K562 (cell line): ENCODE measurements around the gene AP4E1. TPM values are rescaled to one million over a fixed set of nuclear protein-coding genes. Genes with fewer than 3 reads are reported as not detected.

Experiments
- ATAC-seq: fragments of 200-7000 bp; cut with Tn5 transposase; 3 replicates; pipeline ENCODE4 v1.9.1; 2020; ENCODE audit warnings: moderate library complexity
- BruUV-seq: library from RNA; stranded (reverse); fragments of 400-500 nt; replicated peaks from 2 replicates; lab custom pipeline; 2021; lab: Mats Ljungman, UMichigan
- CTCF ChIA-PET: fragments of 300-600 bp; formaldehyde crosslinking; extraction: SDS; loops from one replicate; lab custom pipeline; 2021; ENCODE audit warnings: low intra/inter-chr PET ratio; lab: Yijun Ruan, JAX
- POLR2A ChIA-PET: fragments of 300-600, 350-650 bp; sonication (Branson Sonifier 250); formaldehyde crosslinking; extraction: SDS; loops from one replicate; lab custom pipeline; 2021; ENCODE audit warnings: antibody characterized with exemption, inconsistent platforms; lab: Yijun Ruan, JAX
- DNase-seq, 4 experiments: peaks; one replicate each; pipeline versions ENCODE4 v3.0.0 to v3.0.0-alpha.2; 2011 to 2018; ENCODE audit warnings: low spot score in 3 of 4, mixed read lengths in 3 of 4; ENCODE audit errors: extremely low read depth in 1 of 4
- FAIRE-seq: peaks from 2 replicates; lab custom pipeline; 2011; peaks lifted over from hg19 to GRCh38; lab: Jason Lieb, UNC
- H2AFZ ChIP-seq: 2 replicates; pipeline ENCODE4 v1.6.0; 2011; ENCODE audit warnings: low read depth, low read length, control low read depth, inconsistent platforms
- H3K27ac ChIP-seq: fragments of 200-600 bp; 3 replicates; pipeline ENCODE4 v1.8.0; 2011; ENCODE audit warnings: low read depth, mild to moderate bottlenecking, control low read depth, inconsistent platforms, low read length, moderate library complexity, mixed read lengths; ENCODE audit errors: extremely low read depth
- H3K27me3 ChIP-seq, 2 experiments: fragments of 300-600 bp in 1 of 2; 2 replicates in 1 of 2; 3 replicates in 1 of 2; pipeline versions ENCODE4 v1.6.0 to v1.8.0; 2011; ENCODE audit warnings: inconsistent platforms in 2 of 2, low read length in 2 of 2, mild to moderate bottlenecking in 1 of 2, mixed read lengths in 1 of 2, moderate library complexity in 1 of 2; ENCODE audit not compliant: control insufficient read depth in 2 of 2, insufficient read depth in 2 of 2
- H3K36me3 ChIP-seq: fragments of 300-600 bp; 3 replicates; pipeline ENCODE4 v1.8.0; 2011; ENCODE audit warnings: mild to moderate bottlenecking, low read length, inconsistent platforms; ENCODE audit not compliant: control insufficient read depth, insufficient read depth
- H3K4me1 ChIP-seq, 2 experiments: fragments of 200-600 bp in 1 of 2; replicated peaks in 1 of 2; 2 replicates in 1 of 2; 3 replicates in 1 of 2; pipeline versions ENCODE4 v1.5.1 to v1.8.0; 2011; ENCODE audit warnings: inconsistent platforms in 2 of 2, low read length in 2 of 2, mild to moderate bottlenecking in 1 of 2, mixed read lengths in 1 of 2, moderate library complexity in 1 of 2; ENCODE audit not compliant: control insufficient read depth in 2 of 2, insufficient read depth in 2 of 2
- H3K4me2 ChIP-seq: 2 replicates; pipeline ENCODE4 v1.6.1; 2011; ENCODE audit warnings: low read length, control low read depth, inconsistent platforms, mixed read lengths; ENCODE audit not compliant: insufficient read depth
- H3K4me3 ChIP-seq: fragments of 200-600 bp; sonication (generic), shearing (Covaris generic); 2 replicates; pipeline ENCODE4 v1.5.1; 2016; ENCODE audit warnings: control low read depth, inconsistent platforms
- H3K79me2 ChIP-seq: fragments of 200-600 bp; 3 replicates; pipeline ENCODE4 v1.8.0; 2011; ENCODE audit warnings: low read length, inconsistent platforms; ENCODE audit not compliant: control insufficient read depth, insufficient read depth
- H3K9ac ChIP-seq, 2 experiments: 2 replicates each; pipeline versions ENCODE4 v1.6.0 to v1.6.1; 2011; ENCODE audit warnings: low read depth in 2 of 2, low read length in 2 of 2, control low read depth in 1 of 2, inconsistent platforms in 1 of 2, mild to moderate bottlenecking in 1 of 2, mixed read lengths in 1 of 2; ENCODE audit not compliant: insufficient read depth in 1 of 2
- H3K9me1 ChIP-seq: one replicate; pipeline ENCODE4 v1.6.0; 2011; ENCODE audit warnings: inconsistent platforms, mild to moderate bottlenecking, low read length, moderate library complexity; ENCODE audit not compliant: control insufficient read depth, insufficient read depth
- H3K9me3 ChIP-seq: replicated peaks from 2 replicates; pipeline ENCODE4 v1.5.1; 2011; ENCODE audit warnings: low read depth, low read length, inconsistent platforms; ENCODE audit not compliant: control insufficient read depth, insufficient read depth
- H4K20me1 ChIP-seq: replicated peaks from 2 replicates; pipeline ENCODE4 v1.6.1; 2011; ENCODE audit warnings: low read length, inconsistent platforms, mixed read lengths; ENCODE audit not compliant: control insufficient read depth, insufficient read depth
- CHD4 ChIP-seq: fragments of 200-600 bp; sonication (generic); IDR thresholded peaks from 3 replicates; pipeline ENCODE4 v1.6.1; 2012; ENCODE audit warnings: low read depth, mild to moderate bottlenecking, mixed read lengths, low read length, inconsistent platforms; ENCODE audit not compliant: insufficient read depth, insufficient replicate concordance, poor library complexity, severe bottlenecking
- E4F1 ChIP-seq: fragments of 250-450 bp; sonication (Bioruptor Pico); IDR thresholded peaks from 2 replicates; pipeline ENCODE4 v1.5.0; 2021; ENCODE audit warnings: mild to moderate bottlenecking, borderline replicate concordance
- GABPB2 ChIP-seq: fragments of 250-450 bp; sonication (Bioruptor Pico); conservative IDR thresholded peaks from 2 replicates; pipeline ENCODE4 v1.5.1; 2021; ENCODE audit warnings: mild to moderate bottlenecking
- NFXL1 ChIP-seq: fragments of 450-650 bp; formaldehyde crosslinking; IDR thresholded peaks from 2 replicates; pipeline ENCODE4 v1.4.0; 2021; ENCODE audit warnings: mild to moderate bottlenecking
- PBX2 ChIP-seq, 2 experiments: IDR thresholded peaks in 1 of 2; conservative IDR thresholded peaks in 1 of 2; 2 replicates each; pipeline ENCODE4 v1.6.1; 2016; ENCODE audit warnings: low read depth in 2 of 2, mild to moderate bottlenecking in 1 of 2, missing compliant biosample characterization in 1 of 2, missing genetic modification characterization in 1 of 2, moderate library complexity in 1 of 2
- PKNOX1 ChIP-seq: fragments of 450-650 bp; IDR thresholded peaks from 2 replicates; pipeline ENCODE4 v1.6.1; 2016
- SPI1 ChIP-seq: IDR thresholded peaks from 2 replicates; pipeline ENCODE4 v1.6.1; 2011; ENCODE audit warnings: low read depth, low read length, control low read depth, borderline replicate concordance
- WGBS: fragments of 100-300 bp; shearing (Covaris generic); methylation state at CpG from one replicate; pipeline ENCODE4 v1.1.6; 2016; ENCODE audit warnings: low coverage, mixed read lengths; ENCODE audit not compliant: insufficient coverage; ENCODE audit errors: missing lambda C conversion rate; 5-methylcytosine and 5-hydroxymethylcytosine counted together
- in situ Hi-C: fragments of 300-500 bp; cut with MboI; formaldehyde crosslinking; loops from 4 replicates; pipeline ENCODE4 v1.15.0; 2018; ENCODE audit warnings: inconsistent platforms, mixed read lengths
- intact Hi-C: fragments of 100-400 bp; cut with micrococcal nuclease; formaldehyde crosslinking; loops from 2 replicates; pipeline ENCODE4 v1.14.2; 2022
- polyA plus RNA-seq, 8 experiments: library from polyadenylated mRNA; depleted of rRNA in 4 of 8; stranded (reverse) in 5 of 8; unstranded in 3 of 8; fragments of >200 nt; fragmentation: Nextera tagmentation in 2 of 8; fragmentation: Illumina TruSeq in 1 of 8; extraction: Ambion mirVana in 2 of 8; extraction: Trizol in 1 of 8; gene quantifications; 2 replicates each; pipeline versions ENCODE4 v1.2.1 to v1.2.3, GENCODE V29; 2011 to 2014; ENCODE audit warnings: inconsistent platforms in 1 of 8, missing spikeins in 1 of 8
- total RNA-seq, 7 experiments: library from RNA; depleted of rRNA in 6 of 7; stranded (reverse); fragments of >200 nt in 6 of 7; fragmentation: Illumina TruSeq in 2 of 7; extraction: Trizol in 2 of 7; gene quantifications; 2 replicates each; pipeline versions ENCODE4 v1.2.1 to v1.2.3, GENCODE V29; 2011 to 2021; ENCODE audit warnings: low replicate concordance in 1 of 7

AP4E1 gene
- total and polyA plus RNA-seq, 9 of the 15 experiments (the other 6 are each of a cell fraction or from before 2014, with no cell fraction given): 1.3 to 11.5 (median 4.4) TPM

- TF ChIP-seq E4F1 (CRISPR knock-in tag) (no peak), NFXL1 (CRISPR knock-in tag) (no peak)
Observed at GRCh38 chr15:50886611-50887345, 21.7 kb upstream of the AP4E1 start (continued).

GRCh38 chr15:50888054-50888453, 20.4 kb upstream of the AP4E1 start:
- Histone ChIP-seq H3K4me2 (no peak overlapping the region), H3K79me2 (no peaks in the 10 kb centered on the region), H3K9me3 (no peaks in the 10 kb centered on the region), H3K9ac (no peak overlapping the region), H3K27me3 (no peaks in the 10 kb centered on the region), H3K4me1 (no peaks in the 10 kb centered on the region), H3K27ac (no peak overlapping the region), H2AFZ (no peak overlapping the region), H3K36me3 (no peaks in the 10 kb centered on the region), H4K20me1 (no peaks in the 10 kb centered on the region), H3K9me1 (no peaks in the 10 kb centered on the region), H3K4me3 (no peak overlapping the region)
- ATAC-seq (no peak), FAIRE-seq (no peak), DNase-seq (no peak)
- WGBS: 46% methylated on average over 3 of the region's 3 CpGs
- intact Hi-C loops (loop anchor here (10.0 kb wide), 2 partner anchors 123 to 353 kb away; partner anchors contain the start of gene SPPL2A), in situ Hi-C loops (no loop called here)
- BruUV-seq: no TSS peak
- ChIA-PET POLR2A (interaction anchor here (0.6 to 0.9 kb wide), 2 partner anchors 44 to 533 kb away, joined by 3 read pairs; partner anchors contain the start of gene GABPB1), CTCF (interaction anchor here (0.6 kb wide), 1 partner anchor 154 kb away, joined by 3 read pairs; no protein-coding TSS in a partner anchor)
- TF ChIP-seq GABPB2 (CRISPR knock-in tag) (no peak), CHD4 (no peak), PBX2 (CRISPR knock-in tag; IDR thresholded peaks at IDR 0.05; ENCODE audit: low read depth) (no peak), PBX2 (tag; conservative IDR thresholded peaks at IDR 0.05; ENCODE audit: low read depth) (0 out of 2 replicates have a peak, but pooled peaks have one; percentile 15), SPI1 (no peak), PKNOX1 (no peak)
